ENCODE measurements around the gene SCUBE3.

Gene SCUBE3

GRCh38 chr6:35264550-35265274 is 51.0 kb downstream of the SCUBE3 start:
- no peak for DNase-seq (ENCODE audit: low read depth, low spot score)
- no peak for TF ChIP-seq EZH2 (IDR thresholded peaks at IDR 0.05)
- TF ChIP-seq FOXP2 (optimal IDR thresholded peaks at IDR 0.05; ENCODE audit: control extremely low read depth, extremely low read length, insufficient read depth): no peak
- no peak for TF ChIP-seq POLR2AphosphoS5 (IDR thresholded peaks at IDR 0.05; ENCODE audit: borderline replicate concordance, low read depth, low read length)
- H3K4me3 ChIP-seq: no peak overlapping the region
- no peak overlapping the region for H3K9ac ChIP-seq (ENCODE audit: insufficient read length)
- H3K9me3 ChIP-seq (ENCODE audit: low read depth, low read length): no peaks in the 10 kb centered on the region
- no peak overlapping the region for H3K27ac ChIP-seq
- H3K36me3 ChIP-seq (ENCODE audit: insufficient read depth, low read length): no peaks in the 10 kb centered on the region

DNA sequence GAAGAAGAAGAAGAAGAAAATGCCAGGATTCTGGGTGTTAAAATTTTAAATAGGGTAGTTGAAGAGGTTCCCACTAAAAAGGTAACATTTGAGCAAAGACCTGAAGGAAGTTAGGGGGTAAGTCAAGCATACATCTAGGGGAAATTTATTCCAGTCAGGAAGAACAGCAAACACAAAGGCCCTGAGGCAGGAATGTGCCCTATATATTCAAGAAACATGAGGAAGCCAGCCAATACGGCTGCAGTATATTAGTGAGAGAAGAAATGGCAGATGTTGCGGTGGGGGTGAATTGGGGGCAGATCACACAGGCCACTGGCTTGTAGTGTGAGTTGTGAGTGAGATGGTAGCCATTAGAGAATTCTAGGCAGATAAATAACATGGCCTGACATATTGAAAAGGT is 51.8 kb downstream of the SCUBE3 start:
- TF ChIP-seq POLR2AphosphoS5 (IDR thresholded peaks at IDR 0.05; ENCODE audit: borderline replicate concordance, low read depth, low read length): no peak
- no peak for TF ChIP-seq FOXP2 (optimal IDR thresholded peaks at IDR 0.05; ENCODE audit: control extremely low read depth, extremely low read length, insufficient read depth)
- TF ChIP-seq EZH2 (IDR thresholded peaks at IDR 0.05): no peak
- Histone ChIP-seq H3K36me3 (ENCODE audit: insufficient read depth, low read length) (no peaks in the 10 kb centered on the region), H3K9ac (ENCODE audit: insufficient read length) (no peak overlapping the region), H3K4me3 (no peak overlapping the region), H3K27ac (no peak overlapping the region), H3K9me3 (ENCODE audit: low read depth, low read length) (no peaks in the 10 kb centered on the region)
- no peak for DNase-seq (ENCODE audit: low read depth, low spot score)

DNA sequence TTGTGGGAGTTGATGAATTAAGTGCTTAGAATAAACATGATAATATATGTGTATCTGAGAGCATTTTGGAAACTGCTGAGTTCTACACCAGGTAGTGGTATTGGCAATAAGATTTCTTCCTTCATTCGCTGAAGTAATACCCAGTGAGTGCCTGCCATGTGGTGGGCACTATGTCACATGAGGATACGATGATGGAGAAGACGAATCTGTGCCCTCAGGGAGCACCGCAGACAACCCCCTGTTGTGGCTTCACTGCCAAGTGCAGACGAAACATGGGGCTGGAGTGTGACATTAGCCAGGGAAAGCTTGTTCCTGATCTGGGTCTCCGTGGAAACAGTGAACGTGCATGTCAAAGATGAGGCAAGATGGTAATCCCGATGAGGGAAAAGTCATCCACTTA is 53.7 kb downstream of the SCUBE3 start:
- no peak overlapping the region for H3K4me3 ChIP-seq
- H3K9ac ChIP-seq (ENCODE audit: insufficient read length): no peak overlapping the region
- H3K27ac ChIP-seq: no peak overlapping the region
- TF ChIP-seq POLR2AphosphoS5 (IDR thresholded peaks at IDR 0.05; ENCODE audit: borderline replicate concordance, low read depth, low read length) (no peak), EZH2 (IDR thresholded peaks at IDR 0.05) (no peak), FOXP2 (optimal IDR thresholded peaks at IDR 0.05; ENCODE audit: control extremely low read depth, extremely low read length, insufficient read depth) (no peak)
- DNase-seq (ENCODE audit: low read depth, low spot score): no peak
- no peaks in the 10 kb centered on the region for H3K9me3 ChIP-seq (ENCODE audit: low read depth, low read length)
- no peaks in the 10 kb centered on the region for H3K36me3 ChIP-seq (ENCODE audit: insufficient read depth, low read length)

GRCh38 chr6:35267897-35268296 is 54.1 kb downstream of the SCUBE3 start:
- Histone ChIP-seq H3K27ac (no peak overlapping the region), H3K4me3 (no peak overlapping the region), H3K9ac (ENCODE audit: insufficient read length) (no peak overlapping the region), H3K9me3 (ENCODE audit: low read depth, low read length) (no peaks in the 10 kb centered on the region), H3K36me3 (ENCODE audit: insufficient read depth, low read length) (no peaks in the 10 kb centered on the region)
- no peak for TF ChIP-seq EZH2 (IDR thresholded peaks at IDR 0.05)
- DNase-seq (ENCODE audit: low read depth, low spot score): no peak

DNA sequence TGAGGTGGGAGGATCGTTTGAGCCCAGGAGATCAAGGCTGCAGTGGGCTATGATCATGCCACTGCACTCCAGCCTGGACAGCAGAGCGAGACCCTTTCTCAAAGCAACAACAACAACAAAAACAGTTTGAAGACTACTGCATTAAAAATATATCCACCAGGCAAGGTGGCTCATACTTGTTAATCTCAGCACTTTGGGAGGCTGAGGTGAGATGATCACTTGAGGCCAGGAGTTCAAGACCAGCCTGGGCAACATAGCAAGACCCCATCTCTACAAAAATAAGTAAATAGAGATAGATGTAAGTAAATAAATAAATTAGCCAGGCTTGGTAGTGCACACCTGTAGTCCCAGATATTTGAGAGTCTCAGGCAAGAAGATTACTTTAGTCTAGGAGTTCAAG is 58.2 kb downstream of the SCUBE3 start:
- Histone ChIP-seq H3K9me3 (ENCODE audit: low read depth, low read length) (no peaks in the 10 kb centered on the region), H3K27ac (no peak overlapping the region), H3K9ac (ENCODE audit: insufficient read length) (no peak overlapping the region), H3K36me3 (ENCODE audit: insufficient read depth, low read length) (no peaks in the 10 kb centered on the region), H3K4me3 (no peak overlapping the region)
- TF ChIP-seq EZH2 (IDR thresholded peaks at IDR 0.05): no peak
- no peak for TF ChIP-seq POLR2AphosphoS5 (IDR thresholded peaks at IDR 0.05; ENCODE audit: borderline replicate concordance, low read depth, low read length)
- no peak for TF ChIP-seq FOXP2 (optimal IDR thresholded peaks at IDR 0.05; ENCODE audit: control extremely low read depth, extremely low read length, insufficient read depth)
- no peak for DNase-seq (ENCODE audit: low read depth, low spot score)

DNA sequence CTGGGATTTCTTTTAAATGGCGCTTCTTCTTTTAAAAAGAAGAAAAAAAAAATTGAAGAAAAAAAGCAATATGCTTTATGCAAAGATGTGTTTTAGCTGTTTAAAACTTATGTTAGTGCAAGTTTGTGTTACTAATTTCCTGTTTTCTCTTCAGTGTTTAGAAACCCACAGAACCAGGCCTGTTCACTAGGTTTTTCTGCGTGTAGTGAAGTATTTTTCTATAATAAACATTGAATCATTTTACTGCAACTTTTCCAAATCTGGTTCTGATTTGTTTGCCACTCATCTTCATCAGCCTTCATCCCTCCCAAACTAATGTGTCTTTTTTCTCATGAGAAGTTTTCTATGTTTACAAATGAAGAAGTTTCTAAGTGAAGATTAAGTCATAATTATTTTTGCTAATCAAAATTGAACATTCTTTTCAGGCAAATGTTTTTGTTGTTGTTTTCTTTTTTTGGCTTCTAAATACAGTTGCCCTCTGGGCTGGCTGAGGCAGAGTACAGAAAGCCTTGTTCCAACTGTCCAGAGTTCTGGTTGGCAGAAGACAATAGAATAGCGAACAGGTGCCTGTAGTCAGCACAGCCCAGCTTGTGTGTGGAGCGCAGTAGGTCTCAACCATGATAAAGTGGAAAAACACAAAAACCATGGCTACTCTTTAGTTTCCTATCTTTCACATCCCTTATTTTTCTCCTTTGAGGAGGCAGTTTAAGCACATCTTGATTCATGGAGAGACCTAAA is 60.2 kb downstream of the SCUBE3 start:
- Histone ChIP-seq H3K9ac (ENCODE audit: insufficient read length) (no peak overlapping the region), H3K9me3 (ENCODE audit: low read depth, low read length) (no peaks in the 10 kb centered on the region), H3K36me3 (ENCODE audit: insufficient read depth, low read length) (no peaks in the 10 kb centered on the region), H3K27ac (no peak overlapping the region), H3K4me3 (no peak overlapping the region)
- DNase-seq (ENCODE audit: low read depth, low spot score): no peak
- TF ChIP-seq POLR2AphosphoS5 (IDR thresholded peaks at IDR 0.05; ENCODE audit: borderline replicate concordance, low read depth, low read length) (no peak), EZH2 (IDR thresholded peaks at IDR 0.05) (no peak)

GRCh38 chr6:35275744-35276260 is 62.0 kb downstream of the SCUBE3 start:
- H3K9me3 ChIP-seq (ENCODE audit: low read depth, low read length): no peaks in the 10 kb centered on the region
- no peak overlapping the region for H3K4me3 ChIP-seq
- H3K27ac ChIP-seq: no peak overlapping the region
- no peak for DNase-seq (ENCODE audit: low read depth, low spot score)
- no peaks in the 10 kb centered on the region for H3K36me3 ChIP-seq (ENCODE audit: insufficient read depth, low read length)
- no peak overlapping the region for H3K9ac ChIP-seq (ENCODE audit: insufficient read length)
- TF ChIP-seq FOXP2 (optimal IDR thresholded peaks at IDR 0.05; ENCODE audit: control extremely low read depth, extremely low read length, insufficient read depth): no peak
- no peak for TF ChIP-seq EZH2 (IDR thresholded peaks at IDR 0.05)
- no peak for TF ChIP-seq POLR2AphosphoS5 (IDR thresholded peaks at IDR 0.05; ENCODE audit: borderline replicate concordance, low read depth, low read length)

- peaks cover 4% of the 10 kb centered on the region; the same call in 1 of the 2 replicates for H3K36me3 ChIP-seq (ENCODE audit: insufficient read depth, low read length)
- H3K27ac ChIP-seq: no peak overlapping the region
- no peaks in the 10 kb centered on the region for H3K9me3 ChIP-seq (ENCODE audit: low read depth, low read length)
- H3K9ac ChIP-seq (ENCODE audit: insufficient read length): no peak overlapping the region
- TF ChIP-seq FOXP2 (optimal IDR thresholded peaks at IDR 0.05; ENCODE audit: control extremely low read depth, extremely low read length, insufficient read depth): no peak
- TF ChIP-seq EZH2 (IDR thresholded peaks at IDR 0.05): no peak
- TF ChIP-seq POLR2AphosphoS5 (IDR thresholded peaks at IDR 0.05; ENCODE audit: borderline replicate concordance, low read depth, low read length): no peak
- DNase-seq (ENCODE audit: low read depth, low spot score): no peak
- no peak overlapping the region for H3K4me3 ChIP-seq
Measured at GRCh38 chr6:35278708-35279107, 65.0 kb downstream of the SCUBE3 start.

All from SK-N-MC (cell line).